T-helper 1 cell treated with Interleukin-12 subunit alpha and Interleukin-12 subunit beta and Interleukin-4 antibody, amounts not matched to agents 30 μg/mL and 1 μg/mL, for 36 hours (primary cell): ENCODE measurements around the gene ITPK1.

Experiments
- H3K27ac Mint-ChIP-seq: one replicate; pipeline ENCODE4 v1.8.0; 2021; ENCODE audit warnings: mild to moderate bottlenecking, mixed read lengths
- H3K27me3 Mint-ChIP-seq: one replicate; pipeline ENCODE4 v1.8.0; 2021; ENCODE audit warnings: low read depth, mixed read lengths
- H3K36me3 Mint-ChIP-seq: one replicate; pipeline ENCODE4 v1.8.0; 2021; ENCODE audit warnings: low read depth, mixed read lengths
- H3K4me1 Mint-ChIP-seq: one replicate; pipeline ENCODE4 v1.8.0; 2021; ENCODE audit warnings: low read depth, mixed read lengths
- H3K4me3 Mint-ChIP-seq: one replicate; pipeline ENCODE4 v1.8.0; 2021; ENCODE audit warnings: mild to moderate bottlenecking, moderate library complexity, mixed read lengths
- H3K9me3 Mint-ChIP-seq: one replicate; pipeline ENCODE4 v1.8.0; 2021; ENCODE audit warnings: mixed read lengths

The ITPK1 gene

DNA sequence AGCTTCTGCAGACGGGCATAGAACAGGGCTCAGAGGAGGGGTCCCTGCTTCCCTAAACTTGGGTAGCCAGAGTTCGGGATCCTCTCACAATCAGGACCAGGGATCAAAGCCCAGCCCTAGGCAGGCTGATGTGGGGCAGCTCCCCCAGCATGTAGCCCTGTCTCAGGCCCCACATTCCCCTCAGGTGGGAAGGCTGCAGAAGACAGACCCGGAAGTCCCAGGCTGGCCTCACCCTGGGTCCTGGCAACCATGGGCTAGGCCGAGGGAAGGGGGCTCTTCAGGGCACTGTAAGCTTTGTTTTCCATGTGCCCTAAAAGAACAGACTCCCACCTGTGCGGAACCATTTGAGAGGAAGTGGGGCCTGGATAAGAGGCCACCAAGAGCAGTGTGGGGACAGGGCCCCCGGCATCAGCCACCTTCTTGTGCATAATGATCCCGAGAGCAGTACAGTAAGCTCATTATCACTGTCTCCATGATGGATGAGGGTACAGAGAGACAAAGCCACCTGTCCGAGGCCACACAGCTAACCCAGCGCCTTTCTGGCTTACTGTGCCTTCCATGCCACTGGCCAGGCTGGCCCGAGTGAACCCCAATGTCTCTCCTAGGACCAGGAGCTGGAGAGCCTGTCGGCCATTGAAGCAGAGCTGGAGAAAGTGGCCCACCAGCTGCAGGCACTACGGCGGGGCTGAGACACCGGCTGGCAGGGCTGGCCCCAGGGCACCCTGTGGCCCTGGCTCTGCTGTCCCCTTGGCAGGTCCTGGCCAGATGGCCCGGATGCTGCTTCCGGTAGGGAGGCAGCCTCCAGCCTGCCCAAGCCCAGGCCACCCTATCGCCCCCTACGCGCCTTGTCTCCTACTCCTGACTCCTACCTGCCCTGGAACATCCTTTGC lies 181.3 kb downstream of the ITPK1 start:
- H3K36me3 Mint-ChIP-seq: no peaks in the 10 kb centered on the region
- no peaks in the 10 kb centered on the region for H3K27me3 Mint-ChIP-seq
- no peaks in the 10 kb centered on the region for H3K9me3 Mint-ChIP-seq
- no peak overlapping the region for H3K27ac Mint-ChIP-seq
- H3K4me1 Mint-ChIP-seq: no peaks in the 10 kb centered on the region
- H3K4me3 Mint-ChIP-seq: no peak overlapping the region

- Mint-ChIP-seq H3K27me3 (no peaks in the 10 kb centered on the region), H3K4me1 (no peaks in the 10 kb centered on the region), H3K4me3 (no peak overlapping the region), H3K36me3 (no peaks in the 10 kb centered on the region), H3K27ac (no peak overlapping the region), H3K9me3 (no peaks in the 10 kb centered on the region)
Observed at GRCh38 chr14:92933481-92933880, 182.2 kb downstream of the ITPK1 start.

DNA sequence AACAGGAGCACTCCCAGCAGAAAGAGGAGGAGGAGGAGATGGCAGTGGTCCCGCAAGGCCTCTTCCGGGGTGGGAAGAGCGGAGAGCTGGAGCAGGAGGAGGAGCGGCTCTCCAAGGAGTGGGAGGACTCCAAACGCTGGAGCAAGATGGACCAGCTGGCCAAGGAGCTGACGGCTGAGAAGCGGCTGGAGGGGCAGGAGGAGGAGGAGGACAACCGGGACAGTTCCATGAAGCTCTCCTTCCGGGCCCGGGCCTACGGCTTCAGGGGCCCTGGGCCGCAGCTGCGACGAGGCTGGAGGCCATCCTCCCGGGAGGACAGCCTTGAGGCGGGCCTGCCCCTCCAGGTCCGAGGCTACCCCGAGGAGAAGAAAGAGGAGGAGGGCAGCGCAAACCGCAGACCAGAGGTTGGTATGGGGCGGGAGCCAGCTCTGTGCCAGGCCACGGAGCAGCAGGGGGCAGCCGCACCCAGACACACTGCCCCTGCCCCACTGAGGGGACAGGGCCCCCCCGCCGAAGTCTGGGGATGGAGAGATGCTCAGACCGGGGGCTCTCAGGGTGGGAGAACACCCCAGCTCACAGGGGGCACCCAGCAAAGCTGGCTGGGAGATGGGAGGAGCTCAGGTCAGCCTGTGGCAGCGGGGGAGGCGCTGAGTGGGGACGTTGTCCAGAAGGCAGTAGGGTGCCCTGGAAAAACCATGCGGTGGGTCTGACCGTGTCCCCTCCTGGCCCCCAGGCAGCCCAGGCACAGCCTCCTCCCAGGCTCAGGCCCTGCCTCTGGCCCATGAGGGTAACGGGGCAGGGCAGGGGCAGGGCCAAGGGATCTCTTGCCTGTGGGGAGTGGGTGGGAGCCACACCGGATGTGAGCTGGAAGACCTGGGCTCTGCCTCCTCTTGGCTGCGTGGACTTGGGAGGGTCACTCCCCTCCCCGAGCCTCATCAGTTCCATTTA lies 183.0 kb downstream of the ITPK1 start:
- Mint-ChIP-seq H3K4me3 (no peak overlapping the region), H3K4me1 (no peaks in the 10 kb centered on the region), H3K36me3 (no peaks in the 10 kb centered on the region), H3K27ac (no peak overlapping the region), H3K27me3 (no peaks in the 10 kb centered on the region), H3K9me3 (no peaks in the 10 kb centered on the region)

- Mint-ChIP-seq H3K36me3 (no peaks in the 10 kb centered on the region), H3K27me3 (no peaks in the 10 kb centered on the region), H3K4me1 (no peaks in the 10 kb centered on the region), H3K4me3 (no peak overlapping the region), H3K27ac (no peak overlapping the region), H3K9me3 (no peaks in the 10 kb centered on the region)
Observed at GRCh38 chr14:92931681-92932447, 183.9 kb downstream of the ITPK1 start.

GRCh38 chr14:92930737-92931602 lies 184.8 kb downstream of the ITPK1 start:
- H3K27ac Mint-ChIP-seq: no peak overlapping the region
- H3K9me3 Mint-ChIP-seq: no peaks in the 10 kb centered on the region
- H3K27me3 Mint-ChIP-seq: no peaks in the 10 kb centered on the region
- H3K36me3 Mint-ChIP-seq: no peaks in the 10 kb centered on the region
- H3K4me3 Mint-ChIP-seq: no peak overlapping the region
- no peaks in the 10 kb centered on the region for H3K4me1 Mint-ChIP-seq

- Mint-ChIP-seq H3K4me1 (no peaks in the 10 kb centered on the region), H3K9me3 (no peaks in the 10 kb centered on the region), H3K4me3 (no peak overlapping the region), H3K27me3 (peaks cover 2% of the 10 kb centered on the region), H3K27ac (no peak overlapping the region), H3K36me3 (no peaks in the 10 kb centered on the region)
Observed at GRCh38 chr14:92929689-92930608, 185.8 kb downstream of the ITPK1 start.

GRCh38 chr14:92928961-92929688 lies 186.6 kb downstream of the ITPK1 start:
- Mint-ChIP-seq H3K4me1 (no peaks in the 10 kb centered on the region), H3K27ac (no peak overlapping the region), H3K27me3 (peaks cover 7% of the 10 kb centered on the region), H3K9me3 (no peaks in the 10 kb centered on the region), H3K4me3 (no peak overlapping the region), H3K36me3 (no peaks in the 10 kb centered on the region)

- Mint-ChIP-seq H3K27me3 (peaks cover 7% of the 10 kb centered on the region), H3K4me1 (no peaks in the 10 kb centered on the region), H3K36me3 (no peaks in the 10 kb centered on the region), H3K27ac (no peak overlapping the region), H3K9me3 (no peaks in the 10 kb centered on the region), H3K4me3 (no peak overlapping the region)
Observed at GRCh38 chr14:92928258-92928629, 187.5 kb downstream of the ITPK1 start.

DNA sequence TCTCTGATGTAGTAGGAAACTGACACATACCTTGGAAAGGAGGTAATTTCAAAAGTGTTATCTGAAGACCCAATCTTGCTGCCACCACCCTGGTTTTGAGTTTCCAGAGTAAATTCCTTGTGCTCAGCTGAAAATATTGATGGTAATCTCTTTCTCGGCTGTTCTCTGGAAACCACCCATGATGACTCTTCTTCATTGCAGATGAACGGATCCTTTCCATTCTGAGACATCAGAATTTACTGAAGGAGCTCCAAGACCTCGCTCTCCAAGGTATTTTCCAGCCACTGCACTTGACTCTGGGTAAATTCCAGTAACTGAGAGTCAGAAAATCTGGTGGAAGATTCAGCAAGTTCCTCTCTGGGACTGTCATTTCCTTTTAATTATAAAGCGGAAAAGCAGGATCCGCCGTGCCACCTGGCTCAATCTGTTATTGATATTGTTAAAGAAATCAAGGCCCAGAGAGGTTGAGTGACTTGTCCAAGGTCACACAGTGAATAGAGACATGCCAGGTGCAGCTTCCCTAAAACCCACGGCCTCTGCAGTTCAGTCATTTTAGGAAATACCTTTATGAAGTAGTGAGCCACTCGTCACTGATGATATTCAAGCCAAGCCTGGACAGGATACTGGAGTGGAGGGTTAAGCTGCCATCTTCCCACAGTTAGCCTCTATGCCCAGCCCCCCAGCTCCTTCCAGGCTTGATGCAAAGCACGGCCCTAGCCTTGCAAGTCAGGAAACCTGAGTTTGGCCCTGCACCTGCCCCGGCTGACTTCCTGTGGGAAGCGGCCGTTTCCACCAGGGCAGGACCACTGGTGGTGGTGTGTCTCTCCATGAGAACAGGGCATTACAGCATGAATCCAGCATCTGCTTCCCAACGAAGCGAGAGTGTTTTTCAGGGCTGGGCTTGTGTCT lies 188.1 kb downstream of the ITPK1 start:
- no peaks in the 10 kb centered on the region for H3K9me3 Mint-ChIP-seq
- no peaks in the 10 kb centered on the region for H3K4me1 Mint-ChIP-seq
- H3K27me3 Mint-ChIP-seq: peaks cover 9% of the 10 kb centered on the region
- no peaks in the 10 kb centered on the region for H3K36me3 Mint-ChIP-seq
- H3K27ac Mint-ChIP-seq: no peak overlapping the region
- no peak overlapping the region for H3K4me3 Mint-ChIP-seq

DNA sequence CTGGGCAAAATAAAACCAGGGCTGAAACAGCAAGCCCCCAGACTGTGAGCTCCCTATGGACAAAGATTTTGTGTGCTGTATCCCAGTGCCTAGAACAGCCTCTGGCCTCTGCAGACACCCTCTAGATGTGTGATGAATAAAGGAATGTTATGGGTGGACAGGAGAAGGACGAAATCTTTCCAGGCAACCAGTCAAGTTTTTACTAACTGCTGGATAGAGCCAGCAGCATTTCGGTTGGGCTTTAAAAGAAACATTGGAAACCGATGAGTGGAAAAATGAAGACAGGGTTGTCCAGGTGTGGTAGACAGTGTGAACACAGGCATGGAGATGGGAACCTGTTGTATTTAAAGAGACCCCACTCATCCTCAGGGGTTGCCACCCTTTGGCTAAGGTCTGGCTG lies 188.8 kb downstream of the ITPK1 start:
- Mint-ChIP-seq H3K9me3 (no peaks in the 10 kb centered on the region), H3K4me3 (no peak overlapping the region), H3K36me3 (no peaks in the 10 kb centered on the region), H3K27me3 (peaks cover 16% of the 10 kb centered on the region), H3K4me1 (no peaks in the 10 kb centered on the region), H3K27ac (no peak overlapping the region)

DNA sequence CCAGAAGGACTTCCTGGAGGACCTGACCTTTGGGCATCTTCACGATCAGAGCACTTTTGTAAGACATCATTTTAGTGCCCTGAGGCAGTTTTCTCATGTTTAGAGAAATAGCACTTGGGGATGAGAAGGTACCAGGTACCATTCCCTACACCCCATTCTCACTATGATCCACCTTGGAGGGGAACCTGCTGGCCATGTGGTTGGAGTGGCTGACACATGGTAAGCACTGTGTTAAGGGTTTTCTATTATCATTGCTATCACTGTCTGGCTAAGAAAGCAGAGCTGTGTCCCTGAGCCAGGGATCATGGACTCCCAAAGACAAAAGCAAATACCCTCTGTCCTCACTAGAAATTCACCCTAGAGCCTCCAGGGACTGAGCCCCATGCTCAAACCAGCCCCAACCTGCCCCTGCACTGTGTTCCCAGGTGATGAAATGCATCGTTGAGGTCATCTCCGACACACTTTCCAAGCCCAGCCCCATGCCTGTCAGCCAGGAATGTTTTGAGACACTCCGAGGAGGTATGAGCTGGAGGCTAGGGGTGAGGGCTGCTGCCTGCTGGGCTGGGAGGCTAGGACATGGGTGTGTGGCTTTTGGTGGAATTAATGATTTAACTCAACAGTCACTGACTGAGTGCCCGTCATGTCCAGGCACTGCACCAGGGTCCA lies 189.4 kb downstream of the ITPK1 start:
- Mint-ChIP-seq H3K27ac (no peak overlapping the region), H3K9me3 (no peaks in the 10 kb centered on the region), H3K4me3 (no peak overlapping the region), H3K27me3 (peaks cover 19% of the 10 kb centered on the region), H3K4me1 (no peaks in the 10 kb centered on the region), H3K36me3 (no peaks in the 10 kb centered on the region)
